Omental fat pad (tissue), 4 donors: ENCODE measurements around the gene CUL4B. TPM values are rescaled to one million over a fixed set of nuclear protein-coding genes. Genes with fewer than 3 reads are reported as not detected.

Experiments
- ATAC-seq: fragments of 150-250 bp; one replicate; pipeline ENCODE4 v1.9.1; 2016; ENCODE audit warnings: mild to moderate bottlenecking, moderate library complexity; ENCODE audit not compliant: low FRiP score
- DNase-seq: peaks from one replicate; pipeline ENCODE4 v3.0.0-alpha.2; 2019; ENCODE audit warnings: low spot score
- total RNA-seq, 4 donors: library from RNA; depleted of rRNA; stranded (reverse); fragments of >200 nt; gene quantifications; one replicate each; pipeline ENCODE4 v1.1.0, GENCODE V29; 2016
- TF ChIP-seq, protein P1 (sequence below), 3 donors: fragments of 450-650 bp; IDR thresholded peaks; one replicate each; pipeline ENCODE4 v1.5.1; 2016 to 2017; ENCODE audit warnings: antibody characterized with exemption in 3 of 3, mild to moderate bottlenecking in 3 of 3, moderate library complexity in 2 of 3

The CUL4B gene
- total RNA-seq, 4 donors from 2014 or later, result 27.3 to 55.5 (median 30.3) TPM

DNA sequence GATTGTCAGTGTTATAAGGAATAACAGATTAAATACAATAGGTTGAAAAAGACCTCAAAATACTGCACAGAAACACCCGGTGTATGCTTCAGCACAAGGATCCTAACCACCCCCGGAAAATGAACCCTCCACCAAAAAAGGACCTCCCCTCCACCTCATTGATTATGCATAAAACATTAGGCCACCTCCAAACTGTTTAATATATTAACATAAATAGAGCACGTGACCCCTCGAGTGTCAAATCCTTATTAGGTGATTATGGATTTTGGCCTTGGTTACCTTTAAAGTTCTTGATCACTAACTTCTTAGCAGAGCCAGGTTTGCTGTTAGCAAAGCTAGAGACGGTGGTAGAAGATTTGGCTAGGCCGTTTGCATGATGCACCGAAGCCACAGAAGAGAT is 958 bp downstream of the CUL4B start:
- TF ChIP-seq, protein P1, sequence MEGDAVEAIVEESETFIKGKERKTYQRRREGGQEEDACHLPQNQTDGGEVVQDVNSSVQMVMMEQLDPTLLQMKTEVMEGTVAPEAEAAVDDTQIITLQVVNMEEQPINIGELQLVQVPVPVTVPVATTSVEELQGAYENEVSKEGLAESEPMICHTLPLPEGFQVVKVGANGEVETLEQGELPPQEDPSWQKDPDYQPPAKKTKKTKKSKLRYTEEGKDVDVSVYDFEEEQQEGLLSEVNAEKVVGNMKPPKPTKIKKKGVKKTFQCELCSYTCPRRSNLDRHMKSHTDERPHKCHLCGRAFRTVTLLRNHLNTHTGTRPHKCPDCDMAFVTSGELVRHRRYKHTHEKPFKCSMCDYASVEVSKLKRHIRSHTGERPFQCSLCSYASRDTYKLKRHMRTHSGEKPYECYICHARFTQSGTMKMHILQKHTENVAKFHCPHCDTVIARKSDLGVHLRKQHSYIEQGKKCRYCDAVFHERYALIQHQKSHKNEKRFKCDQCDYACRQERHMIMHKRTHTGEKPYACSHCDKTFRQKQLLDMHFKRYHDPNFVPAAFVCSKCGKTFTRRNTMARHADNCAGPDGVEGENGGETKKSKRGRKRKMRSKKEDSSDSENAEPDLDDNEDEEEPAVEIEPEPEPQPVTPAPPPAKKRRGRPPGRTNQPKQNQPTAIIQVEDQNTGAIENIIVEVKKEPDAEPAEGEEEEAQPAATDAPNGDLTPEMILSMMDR (IDR thresholded peaks at IDR 0.05), result no peak
- DNase-seq (no peak), ATAC-seq (no peak)

- TF ChIP-seq, protein P1 (IDR thresholded peaks at IDR 0.05), result no peak
- DNase-seq (no peak), ATAC-seq (no peak)
Measured at GRCh38 chrX:120556251-120556650, 4.5 kb downstream of the CUL4B start.

- TF ChIP-seq, protein P1 (IDR thresholded peaks at IDR 0.05), result no peak
- DNase-seq (no peak), ATAC-seq (peak; percentile 91)
Measured at GRCh38 chrX:120549483-120550452, 11.0 kb downstream of the CUL4B start.

GRCh38 chrX:120536061-120536460 is 24.7 kb downstream of the CUL4B start:
- TF ChIP-seq, protein P1 (IDR thresholded peaks at IDR 0.05), result no peak
- ATAC-seq, result no peak
- no peak for DNase-seq

- DNase-seq, result no peak
- TF ChIP-seq, protein P1 (IDR thresholded peaks at IDR 0.05), result no peak
Measured at GRCh38 chrX:120534413-120535205, 26.2 kb downstream of the CUL4B start.

GRCh38 chrX:120522820-120523219 is 37.9 kb downstream of the CUL4B start:
- DNase-seq (no peak), ATAC-seq (no peak)
- TF ChIP-seq, protein P1 (IDR thresholded peaks at IDR 0.05), result no peak

More at GRCh38 chrX:120534413-120535205, 26.2 kb downstream of the CUL4B start:
- no peak for ATAC-seq
